ENCODE data around the gene PLCD3.

GRCh38 chr17:45087504-45087975 is 44.8 kb downstream of the PLCD3 start:
- no peak for TF ChIP-seq CTCF (IDR thresholded peaks at IDR 0.05; ENCODE audit: low read depth, low read length)
- no peak for TF ChIP-seq EZH2phosphoT487 (IDR thresholded peaks at IDR 0.05; ENCODE audit: low read depth)

All from OCI-LY3 (cell line).